Hematopoietic multipotent progenitor cell (in vitro differentiated cells): ENCODE measurements around the gene DUOXA2. TPM values are rescaled to one million over a fixed set of nuclear protein-coding genes. Genes with fewer than 3 reads are reported as not detected.
"Not testable (repeated sequence)": the region's sequence is repeated elsewhere in the genome, so short reads cannot be mapped to it uniquely, and the experiment has no call there.

Source experiments
- DNase-seq, 3 donors: peaks; one replicate each; pipeline ENCODE4 v3.0.0-alpha.2; 2011 to 2015; ENCODE audit warnings: low read depth in 2 of 3, low spot score in 2 of 3
- total RNA-seq: library from RNA; depleted of rRNA; stranded (reverse); fragments of >200 nt; gene quantifications from one replicate; pipeline ENCODE4 v1.2.3, GENCODE V29; 2012

The DUOXA2 gene
- under 0.01 TPM for total RNA-seq

GRCh38 chr15:45114076-45114750, at the start of gene DUOXA2, which contains the start of gene DUOX2:
DUOXA2 (plus strand) TSS chr15:45114326; CDS start chr15:45114606, 280 bp downstream.
DUOX2 (minus strand) TSS chr15:45114172; CDS start chr15:45113411, 761 bp downstream.
- peak in 1 of 3 donors; percentile 22 for DNase-seq

- no peak for DNase-seq
These were observed 49.7 kb upstream of the DUOXA2 start for GRCh38 chr15:45064386-45064785.

- not testable (repeated sequence) for DNase-seq
These were observed 44.2 kb upstream of the DUOXA2 start for GRCh38 chr15:45069942-45070360.

GRCh38 chr15:45073602-45074001, 40.5 kb upstream of the DUOXA2 start:
- not testable (repeated sequence) for DNase-seq

DNA sequence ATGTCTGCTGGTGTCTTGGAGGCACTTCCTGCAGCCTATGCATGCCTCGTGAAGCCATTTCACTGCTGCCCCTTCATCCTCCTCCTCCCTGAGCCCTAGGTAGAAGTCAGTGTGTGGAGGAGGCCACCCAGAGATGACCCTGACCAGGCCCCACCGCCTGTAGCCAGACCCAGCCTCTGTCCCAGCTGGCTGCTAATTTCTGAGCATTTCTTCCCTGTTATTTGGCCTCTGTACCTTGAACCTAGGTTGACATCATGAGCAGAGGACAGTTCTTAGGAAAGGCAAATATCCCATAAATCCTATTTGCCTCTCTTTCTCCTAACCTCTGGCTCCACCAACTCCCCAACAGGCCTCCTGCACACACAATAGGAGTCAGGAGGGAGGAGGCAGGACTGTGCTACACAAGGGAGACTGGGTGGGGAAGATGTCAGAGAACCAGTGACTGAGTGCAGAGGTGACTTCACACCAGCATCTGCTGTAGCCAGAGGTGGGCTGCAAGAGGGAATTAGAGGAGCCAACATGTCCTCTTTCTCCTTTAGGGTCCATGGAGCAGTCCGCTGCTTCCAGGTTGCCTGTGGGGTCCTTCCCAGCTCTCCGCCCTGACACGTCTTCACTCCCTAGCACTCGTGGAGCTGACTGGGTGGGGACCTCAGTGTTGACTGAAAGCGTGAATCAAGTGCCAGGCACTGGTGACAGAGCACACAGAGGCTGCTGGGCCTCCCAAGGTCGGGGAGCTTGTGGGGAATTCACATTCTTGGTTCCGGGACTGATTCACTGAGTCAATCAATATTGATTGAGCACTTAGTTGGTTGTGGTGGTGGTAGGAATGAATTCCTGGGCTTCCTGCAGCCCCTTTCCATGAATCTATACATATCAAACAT, 38.4 kb upstream of the DUOXA2 start:
- DNase-seq = not testable (repeated sequence)

GRCh38 chr15:45077391-45077790, 36.7 kb upstream of the DUOXA2 start:
- not testable (repeated sequence) for DNase-seq

GRCh38 chr15:45079201-45079600, 34.9 kb upstream of the DUOXA2 start:
- not testable (repeated sequence) for DNase-seq

DNA sequence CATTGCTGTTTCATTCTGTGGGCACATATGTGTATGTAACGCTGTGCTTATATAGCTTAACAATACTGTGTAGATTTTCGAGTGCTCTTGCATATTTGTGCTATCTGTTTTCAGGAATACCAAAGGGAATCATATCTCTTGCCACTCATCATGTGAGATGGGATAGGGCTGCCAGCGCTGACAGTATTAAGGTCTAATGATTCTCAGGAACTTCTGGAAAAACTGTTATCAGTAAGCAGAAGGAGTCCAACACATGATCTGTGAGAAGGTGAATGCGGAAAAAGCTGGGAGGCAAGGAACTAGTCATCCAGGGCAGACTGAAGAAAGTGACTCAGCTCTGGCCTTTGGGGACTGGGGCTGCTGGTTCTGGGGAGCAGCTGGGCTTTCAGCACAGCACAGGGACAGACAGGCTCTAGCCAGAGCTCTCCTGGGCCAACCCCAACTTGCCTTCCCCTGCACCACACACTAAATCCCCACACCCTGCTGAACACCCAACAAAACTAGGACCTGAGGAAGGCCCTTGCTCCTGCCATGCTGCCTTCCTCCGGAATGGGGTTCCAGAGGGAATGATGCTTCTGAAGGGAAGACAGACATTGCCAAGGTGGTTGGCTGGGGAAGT, 34.4 kb upstream of the DUOXA2 start:
- DNase-seq = not testable (repeated sequence)

GRCh38 chr15:45080593-45080992, 33.5 kb upstream of the DUOXA2 start:
- DNase-seq = not testable (repeated sequence)

- not testable (repeated sequence) for DNase-seq
These were observed 31.7 kb upstream of the DUOXA2 start for GRCh38 chr15:45082412-45082811.

- no peak for DNase-seq
These were observed 30.9 kb upstream of the DUOXA2 start for GRCh38 chr15:45083223-45083622.

- no peak for DNase-seq
These were observed 30.0 kb upstream of the DUOXA2 start for GRCh38 chr15:45084163-45084562.

DNA sequence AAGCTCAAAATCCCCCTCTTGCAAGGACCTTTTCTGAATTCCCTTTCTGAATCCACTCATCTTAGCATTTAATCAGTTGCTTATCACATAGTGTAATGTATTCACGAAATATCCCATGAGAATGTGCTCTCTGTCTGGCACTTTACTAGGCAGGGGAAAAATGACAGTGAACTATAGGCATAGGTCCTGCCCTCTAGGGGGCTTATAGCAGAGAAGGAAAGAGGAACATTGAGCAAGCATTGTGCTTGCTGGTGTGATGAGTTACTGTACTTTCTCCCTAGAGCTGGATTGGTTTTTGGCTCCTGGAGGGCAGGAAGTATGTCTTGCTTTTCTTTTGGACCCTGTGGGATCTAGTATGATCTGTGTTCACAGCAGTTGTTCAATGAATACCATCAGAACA, 26.6 kb upstream of the DUOXA2 start:
- DNase-seq = peak in 1 of 3 donors; percentile 12

GRCh38 chr15:45088801-45089711, 25.1 kb upstream of the DUOXA2 start:
- no peak for DNase-seq

- peak in 1 of 3 donors; percentile 23 for DNase-seq
These were observed 24.3 kb upstream of the DUOXA2 start for GRCh38 chr15:45089712-45090373.

DNA sequence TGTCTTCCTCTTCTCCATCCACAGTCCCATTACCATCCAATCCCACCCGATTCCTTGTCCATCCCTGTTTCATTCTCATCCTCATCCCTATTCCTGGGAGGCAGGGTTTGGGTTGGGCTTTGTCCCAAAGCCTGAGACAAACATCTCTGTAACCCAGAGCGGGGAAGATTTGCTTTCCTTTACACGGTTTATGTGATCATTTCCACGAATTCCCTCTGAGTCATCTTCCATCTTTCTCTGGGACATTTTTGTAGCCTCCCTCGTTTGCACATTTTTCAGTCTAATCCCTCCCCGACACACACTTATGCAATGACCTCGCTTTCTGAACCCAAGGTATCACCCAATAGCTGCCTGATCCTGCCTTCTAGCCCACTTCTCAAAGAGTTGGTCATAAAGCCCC, 23.0 kb upstream of the DUOXA2 start:
- DNase-seq = no peak

DNA sequence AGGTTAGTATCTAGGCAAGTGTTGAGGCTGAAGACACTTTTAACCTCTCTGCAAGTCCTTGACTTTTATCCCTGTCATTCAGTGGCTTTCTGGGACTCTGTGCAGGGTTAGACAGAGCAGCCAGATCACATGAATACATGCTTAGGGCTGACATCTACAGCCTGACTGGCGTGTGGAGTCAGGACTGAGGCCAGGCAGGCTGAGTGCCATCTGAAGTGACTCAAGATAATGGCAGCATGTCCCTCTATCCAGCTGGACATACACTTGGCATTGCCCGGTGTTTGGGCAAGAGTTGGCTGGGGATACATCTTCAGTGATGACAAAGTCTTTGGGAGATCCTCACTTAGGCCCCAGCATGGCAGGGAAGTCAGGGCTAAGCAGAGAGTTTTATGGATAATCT, 22.6 kb upstream of the DUOXA2 start:
- no peak for DNase-seq

DNA sequence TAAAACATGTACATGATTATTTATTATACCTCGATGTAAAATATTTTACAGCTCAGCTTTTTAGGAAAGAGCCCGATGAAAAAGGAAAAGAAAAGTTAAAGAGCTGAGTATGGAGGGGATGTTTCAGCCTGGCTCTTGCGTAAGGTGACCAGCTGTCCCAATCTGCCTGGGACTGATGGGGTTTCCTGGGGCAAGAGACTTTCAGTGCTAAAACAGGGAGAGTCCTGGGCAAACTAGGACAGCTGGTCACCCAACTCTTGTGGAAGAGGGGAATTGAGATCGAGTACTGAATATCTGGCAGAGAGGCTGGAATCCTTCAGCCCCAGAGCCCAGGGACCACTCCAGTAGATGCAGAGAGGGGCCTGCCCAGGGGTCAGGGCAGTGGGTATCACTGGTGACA, 21.1 kb upstream of the DUOXA2 start:
- DNase-seq = no peak

GRCh38 chr15:45093622-45094357, 20.3 kb upstream of the DUOXA2 start:
- DNase-seq = no peak
